ENCODE results near the gene PTTG1IP. TPM values are rescaled to one million over a fixed set of nuclear protein-coding genes. Genes with fewer than 3 reads are reported as not detected.

The PTTG1IP gene, protein sequence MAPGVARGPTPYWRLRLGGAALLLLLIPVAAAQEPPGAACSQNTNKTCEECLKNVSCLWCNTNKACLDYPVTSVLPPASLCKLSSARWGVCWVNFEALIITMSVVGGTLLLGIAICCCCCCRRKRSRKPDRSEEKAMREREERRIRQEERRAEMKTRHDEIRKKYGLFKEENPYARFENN
- 40.3 and 40.4 TPM in 2 replicates for total RNA-seq (2013; cell fraction: nucleolus; rRNA removed)
- total RNA-seq (2014; rRNA removed) = 46.9 and 48.0 TPM in 2 replicates
- total RNA-seq (2014; rRNA removed; fragmentation: Illumina TruSeq; extraction: Trizol) = 30.2 and 33.4 TPM in 2 replicates
- total RNA-seq (2021) = 45.5 and 46.7 TPM in 2 replicates
- polyA plus RNA-seq (2011; ENCODE audit: low read depth) = 19.6 TPM
- polyA plus RNA-seq (2011; rRNA removed) = 44.2 and 49.2 TPM in 2 replicates
- polyA plus RNA-seq (2011; cell fraction: cytosol; rRNA removed) = 39.6 and 41.6 TPM in 2 replicates
- 46.1 and 56.8 TPM in 2 replicates for polyA plus RNA-seq (2011; cell fraction: nucleus; rRNA removed)
- 28.3 and 33.6 TPM in 2 replicates for polyA plus RNA-seq (2012)
- polyA plus RNA-seq (2014; fragmentation: Illumina TruSeq; extraction: Trizol) = 33.2 and 33.8 TPM in 2 replicates
- 10 to 100 TPM in 1 of 2 experiments, 1 to 10 TPM in 1; 2.4 to 10.4 TPM for polyA plus RNA-seq (2014; fragmentation: Nextera tagmentation; extraction: Ambion mirVana)
- polyA plus RNA-seq (2014; rRNA removed) = 39.3 and 43.4 TPM in 2 replicates
- polyA plus RNA-seq (2016; fragmentation: Nextera tagmentation; extraction: Ambion mirVana) = 10 to 100 TPM; 49.5 to 56.4 TPM
- polyA minus RNA-seq (2011; rRNA and poly(A)+ RNA removed) = 19.2 and 29.2 TPM in 2 replicates
- polyA minus RNA-seq (2011; cell fraction: cytosol; rRNA and poly(A)+ RNA removed) = 16.7 and 22.1 TPM in 2 replicates
- polyA minus RNA-seq (2011; cell fraction: nucleus; rRNA and poly(A)+ RNA removed) = 11.8 and 15.6 TPM in 2 replicates
- percentile 86 among the genes with signal in this experiment for Bru-seq, nascent RNA
- BruChase-seq, experiment 1, labeled RNA remaining after a 6-hour chase = percentile 96 among the genes with signal in this experiment
- percentile 96 among the genes with signal in this experiment for BruChase-seq, experiment 2, labeled RNA remaining after a 2-hour chase
- long read RNA-seq, experiment 1, transcript PTTG1IP-201 (6 exons, 2,760 nt) = major isoform, 41 of 46 reads
- long read RNA-seq, experiment 1, partial matches to known transcripts = 1 of 46 reads
- long read RNA-seq, experiment 1, other reads (novel, unspliced or antisense) = 4 of 46 reads
- long read RNA-seq, experiment 2, transcript PTTG1IP-201 (6 exons, 2,760 nt) = major isoform, 68 of 85 reads
- long read RNA-seq, experiment 2, partial matches to known transcripts = 5 of 85 reads
- long read RNA-seq, experiment 2, other reads (novel, unspliced or antisense) = 12 of 85 reads

- POLR2A ChIA-PET = interaction anchor here (1.0 to 4.3 kb wide), 10 partner anchors 10 to 414 kb away, joined by 3 to 59 read pairs (median 4); partner anchors contain the start of genes POFUT2 and UBE2G2
- Histone ChIP-seq H3K27ac (ENCODE audit: control insufficient read depth, insufficient read depth) (peak within 1 kb of the TSS; percentile 67), H3K27me3 (replicated peaks in 1 of 2; ENCODE audit: control insufficient read depth in 2 of 2, insufficient read depth in 2 of 2, low read length in 1 of 2) (no peaks in the 10 kb centered on the region), H2AFZ (ENCODE audit: control insufficient read depth, low read depth, low read length) (peak within 1 kb of the TSS; percentile 88), H3K4me1 (ENCODE audit: control insufficient read depth, insufficient read depth, low read length) (peaks cover 17% of the 10 kb centered on the region), H3K36me3 (ENCODE audit: control insufficient read depth in 2 of 2, insufficient read depth in 2 of 2, low read length in 1 of 2) (no peaks in the 10 kb centered on the region), H3K4me3 (peak within 1 kb of the TSS; percentile 92), H3K4me2 (ENCODE audit: control insufficient read depth, insufficient read depth) (peak within 1 kb of the TSS; percentile 89), H4K20me1 (ENCODE audit: control insufficient read depth, insufficient read depth) (peaks cover 8% of the 10 kb centered on the region), H3K9ac (ENCODE audit: control insufficient read depth, insufficient read depth, low read length) (peak within 1 kb of the TSS; percentile 92), H3K9me3 (replicated peaks; ENCODE audit: control insufficient read depth, insufficient read depth, low read length) (no peaks in the 10 kb centered on the region), H3K79me2 (ENCODE audit: control insufficient read depth, insufficient read depth, low read length) (peaks cover 46% of the 10 kb centered on the region)
- intact Hi-C loops (cut with micrococcal nuclease; ENCODE audit: unreplicated experiment) (loop anchor here (2.0 to 5.0 kb wide), 3 partner anchors 56 to 71 kb away; partner anchors contain the start of genes SUMO3 and UBE2G2), in situ Hi-C loops (cut with MboI) (no loop called here)
- BruUV-seq (replicated peaks) = no TSS peak
- 2% methylated on average over 90 of the region's 123 CpGs for WGBS (ENCODE audit: insufficient coverage, insufficient replicate concordance, low lambda C conversion rate, missing lambda C conversion rate)
- DNase-seq (ENCODE audit: low read depth, low spot score) (peak; percentile 94), FAIRE-seq (peak; percentile 95), ATAC-seq (peak; percentile 84)
- CTCF ChIA-PET = interaction anchor here (1.0 to 7.4 kb wide), 7 partner anchors 28 to 80 kb away, joined by 3 to 67 read pairs (median 4); partner anchors contain the start of genes ITGB2, SUMO3 and UBE2G2
- SMC1A ChIA-PET (ENCODE audit: uncharacterized antibody, unreplicated experiment) = interaction anchor here (0.7 to 4.7 kb wide), 7 partner anchors 52 to 80 kb away, joined by 3 to 31 read pairs (median 6); partner anchors contain the start of gene UBE2G2
- RAD21 ChIA-PET (ENCODE audit: unreplicated experiment) = interaction anchor here (0.7 to 4.0 kb wide), 11 partner anchors 19 to 255 kb away, joined by 3 to 28 read pairs (median 7); partner anchors contain the start of genes SLX9, SUMO3 and UBE2G2
- TF ChIP-seq CHD1 (IDR thresholded peaks at IDR 0.05; ENCODE audit: low read depth, low read length) (0 out of 2 replicates have a peak, but pooled peaks have one; percentile 57), PAX8 (IDR thresholded peaks at IDR 0.05) (no peak), E4F1 (IDR thresholded peaks at IDR 0.05; ENCODE audit: borderline replicate concordance, partially characterized antibody) (no peak), NRF1 (conservative IDR thresholded peaks at IDR 0.05; ENCODE audit: low read depth, low read length) (peak; percentile 92), ZBTB4 (CRISPR knock-in tag; IDR thresholded peaks at IDR 0.05) (no peak), SMARCA5 (IDR thresholded peaks at IDR 0.05) (peak; percentile 63; the same call in 1 of the 2 replicates), NR2C1 (IDR thresholded peaks at IDR 0.05) (no peak)
- TF ChIP-seq, protein P1, sequence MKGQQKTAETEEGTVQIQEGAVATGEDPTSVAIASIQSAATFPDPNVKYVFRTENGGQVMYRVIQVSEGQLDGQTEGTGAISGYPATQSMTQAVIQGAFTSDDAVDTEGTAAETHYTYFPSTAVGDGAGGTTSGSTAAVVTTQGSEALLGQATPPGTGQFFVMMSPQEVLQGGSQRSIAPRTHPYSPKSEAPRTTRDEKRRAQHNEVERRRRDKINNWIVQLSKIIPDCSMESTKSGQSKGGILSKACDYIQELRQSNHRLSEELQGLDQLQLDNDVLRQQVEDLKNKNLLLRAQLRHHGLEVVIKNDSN (IDR thresholded peaks at IDR 0.05; ENCODE audit: borderline replicate concordance, extremely low read length, insufficient read depth, low read depth, low read length) = peak; percentile 44
Measured at GRCh38 chr21:44873356-44874239, at the start of gene PTTG1IP. Gene PTTG1IP, minus strand, starts transcription at chr21:44873690. Its CDS starts 74 bp downstream, at chr21:44873616.
